GM18867 (cell line): ENCODE results near the gene FLT3LG.

Experiments used
- ATAC-seq: cut with Tn5 transposase; IDR thresholded peaks from one replicate; pipeline ENCODE4 v1.9.1; 2021; ENCODE audit warnings: mild to moderate bottlenecking, moderate library complexity; ENCODE audit not compliant: unreplicated experiment

The FLT3LG gene

DNA sequence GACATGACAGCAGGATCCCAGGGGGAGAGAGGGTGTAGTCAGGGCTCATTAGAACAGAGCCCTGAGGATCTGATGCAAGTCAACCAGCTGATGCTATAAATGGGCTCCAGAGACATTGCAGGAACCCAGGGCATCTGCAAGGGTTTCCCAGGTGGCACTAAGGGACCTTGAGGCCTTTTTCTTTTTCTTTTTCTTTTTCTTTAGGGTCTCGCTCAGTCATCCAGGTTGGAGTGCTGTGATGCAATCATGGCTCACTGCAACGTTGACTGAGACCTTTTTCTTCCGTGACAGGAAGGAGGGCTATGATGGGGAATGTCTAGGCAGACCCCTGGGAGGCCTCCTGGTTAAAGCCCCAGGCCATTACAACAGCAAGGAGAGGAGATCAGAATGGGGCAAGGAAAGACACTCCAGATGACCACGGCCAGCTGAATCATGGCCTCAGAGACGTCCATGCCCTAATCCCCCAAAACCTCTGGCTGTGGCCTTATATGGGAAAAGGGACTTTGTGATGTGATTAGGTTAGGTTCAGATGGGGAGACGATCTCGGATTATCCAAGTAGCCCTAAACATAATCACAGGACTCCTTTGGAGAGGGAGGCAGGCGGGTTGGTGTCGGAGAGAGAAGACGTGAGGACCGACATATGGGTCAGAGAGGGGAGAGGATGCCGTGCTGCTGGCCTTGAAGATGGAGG, 33.9 kb downstream of the FLT3LG start:
- ATAC-seq: no peak

DNA sequence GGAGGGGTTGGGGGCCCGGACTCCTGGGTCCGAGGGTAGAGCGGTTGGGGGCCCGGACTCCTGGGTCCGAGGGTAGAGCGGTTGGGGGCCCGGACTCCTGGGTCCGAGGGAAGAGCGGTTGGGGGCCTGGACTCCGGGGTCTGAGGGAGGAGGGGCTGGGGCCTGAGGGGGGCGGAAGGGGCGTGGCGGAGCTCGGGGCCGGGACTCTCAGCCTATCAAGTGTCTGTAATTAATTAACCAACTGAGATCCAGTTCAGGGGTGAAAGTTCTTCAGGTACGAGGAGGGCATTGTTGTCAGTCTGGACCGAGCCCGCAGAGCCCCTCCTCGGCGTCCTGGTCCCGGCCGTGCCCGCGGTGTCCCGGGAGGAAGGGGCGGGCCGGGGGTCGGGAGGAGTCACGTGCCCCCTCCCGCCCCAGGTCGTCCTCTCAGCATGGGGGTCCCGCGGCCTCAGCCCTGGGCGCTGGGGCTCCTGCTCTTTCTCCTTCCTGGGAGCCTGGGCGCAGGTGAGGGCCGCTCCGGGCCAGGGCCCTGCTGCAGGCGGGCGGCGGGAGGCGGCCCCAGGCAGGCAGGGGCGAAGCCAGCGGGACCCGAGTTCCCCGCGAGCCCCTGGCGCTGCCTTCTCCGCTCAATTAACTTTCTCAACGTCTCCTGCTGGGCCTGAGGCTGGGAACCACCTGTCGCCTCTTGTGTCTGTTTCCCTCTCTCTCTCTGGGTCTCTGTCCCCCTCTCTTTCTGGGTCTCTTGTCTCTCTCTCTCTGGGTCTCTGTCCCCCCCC, 39.1 kb downstream of the FLT3LG start:
- no peak for ATAC-seq

DNA sequence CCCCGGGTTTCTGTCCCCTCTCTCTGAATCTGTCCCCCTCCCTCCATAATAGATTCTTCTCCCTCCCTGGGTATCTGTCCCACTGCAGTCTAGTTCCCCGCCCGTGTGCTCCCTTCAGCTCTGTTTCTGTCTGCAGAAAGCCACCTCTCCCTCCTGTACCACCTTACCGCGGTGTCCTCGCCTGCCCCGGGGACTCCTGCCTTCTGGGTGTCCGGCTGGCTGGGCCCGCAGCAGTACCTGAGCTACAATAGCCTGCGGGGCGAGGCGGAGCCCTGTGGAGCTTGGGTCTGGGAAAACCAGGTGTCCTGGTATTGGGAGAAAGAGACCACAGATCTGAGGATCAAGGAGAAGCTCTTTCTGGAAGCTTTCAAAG, 39.7 kb downstream of the FLT3LG start:
- ATAC-seq: no peak

DNA sequence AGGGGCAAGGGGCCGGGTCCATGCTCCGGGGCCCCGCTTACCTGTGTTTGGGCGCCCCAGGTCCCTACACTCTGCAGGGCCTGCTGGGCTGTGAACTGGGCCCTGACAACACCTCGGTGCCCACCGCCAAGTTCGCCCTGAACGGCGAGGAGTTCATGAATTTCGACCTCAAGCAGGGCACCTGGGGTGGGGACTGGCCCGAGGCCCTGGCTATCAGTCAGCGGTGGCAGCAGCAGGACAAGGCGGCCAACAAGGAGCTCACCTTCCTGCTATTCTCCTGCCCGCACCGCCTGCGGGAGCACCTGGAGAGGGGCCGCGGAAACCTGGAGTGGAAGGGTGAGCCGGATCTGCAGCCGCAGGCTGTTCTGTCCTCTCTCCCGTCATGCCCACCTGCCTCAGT, 40.1 kb downstream of the FLT3LG start:
- ATAC-seq: no peak

DNA sequence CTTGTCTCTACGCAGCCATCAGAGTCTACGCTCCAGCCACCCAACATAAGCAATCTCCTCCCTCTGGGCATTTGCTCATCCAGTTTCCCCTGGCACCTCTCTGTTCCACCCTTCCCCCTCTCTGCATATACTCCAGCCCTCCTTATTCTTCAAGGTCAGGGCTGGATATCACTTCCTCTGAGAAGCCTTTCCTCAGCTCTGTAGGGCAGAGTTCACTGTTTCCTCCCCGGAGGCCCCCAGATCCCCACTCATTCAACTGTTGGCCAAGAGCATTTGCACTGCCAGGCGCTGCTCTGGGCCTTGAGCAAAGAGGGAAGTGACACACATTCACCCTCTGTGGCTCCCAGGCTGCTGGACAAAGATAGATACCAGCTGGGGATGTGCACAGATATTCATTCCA, 41.8 kb downstream of the FLT3LG start:
- ATAC-seq: no peak

DNA sequence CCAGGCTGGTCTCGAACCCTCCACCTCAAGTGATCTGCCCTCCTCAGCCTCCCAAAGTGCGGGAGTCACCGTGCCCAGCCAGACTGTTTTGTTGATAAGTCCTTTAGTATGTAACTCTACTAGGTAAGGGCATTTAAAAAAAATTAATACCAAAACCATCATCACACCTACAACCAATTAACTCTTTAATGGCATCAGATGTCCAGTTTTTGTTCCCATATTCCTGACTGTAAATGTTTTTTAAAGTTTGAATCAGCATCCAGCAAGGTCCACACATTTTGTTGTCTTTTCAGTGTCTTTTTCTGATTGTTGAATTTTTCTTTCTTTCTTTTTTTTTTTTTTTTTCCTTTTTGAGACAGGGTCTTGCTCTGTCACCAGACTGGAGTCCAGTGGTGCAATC, 44.0 kb downstream of the FLT3LG start:
- ATAC-seq: no peak

DNA sequence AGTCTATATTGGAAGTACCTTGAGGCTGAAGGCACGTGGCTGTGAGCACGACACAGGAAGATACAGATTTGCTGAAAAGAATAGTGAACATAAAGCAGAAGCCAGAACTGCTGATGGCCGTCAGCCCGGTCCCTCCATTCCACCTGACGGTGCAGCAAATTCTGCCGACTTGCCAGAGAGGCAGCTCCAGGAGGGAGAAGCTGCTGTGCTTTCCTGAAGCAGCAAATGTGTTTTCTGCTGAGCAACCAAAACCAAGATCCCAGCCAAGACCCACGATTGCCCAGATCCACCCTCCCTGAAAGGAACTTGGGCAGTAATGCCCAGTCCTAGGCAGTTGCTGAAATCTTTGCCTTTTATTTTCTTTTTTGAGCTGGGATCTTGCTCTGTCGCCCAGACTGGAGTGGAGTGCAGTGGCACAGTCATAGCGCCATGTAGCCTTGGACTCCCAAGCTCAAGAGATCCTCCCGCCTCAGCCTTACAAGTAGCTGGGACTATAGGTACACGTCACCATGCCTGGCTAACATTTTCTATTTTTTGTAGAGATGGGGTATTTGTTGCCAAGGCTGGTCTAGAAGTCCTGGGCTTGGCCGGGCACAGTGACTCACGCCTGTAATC, 46.8 kb downstream of the FLT3LG start:
- ATAC-seq: no peak

DNA sequence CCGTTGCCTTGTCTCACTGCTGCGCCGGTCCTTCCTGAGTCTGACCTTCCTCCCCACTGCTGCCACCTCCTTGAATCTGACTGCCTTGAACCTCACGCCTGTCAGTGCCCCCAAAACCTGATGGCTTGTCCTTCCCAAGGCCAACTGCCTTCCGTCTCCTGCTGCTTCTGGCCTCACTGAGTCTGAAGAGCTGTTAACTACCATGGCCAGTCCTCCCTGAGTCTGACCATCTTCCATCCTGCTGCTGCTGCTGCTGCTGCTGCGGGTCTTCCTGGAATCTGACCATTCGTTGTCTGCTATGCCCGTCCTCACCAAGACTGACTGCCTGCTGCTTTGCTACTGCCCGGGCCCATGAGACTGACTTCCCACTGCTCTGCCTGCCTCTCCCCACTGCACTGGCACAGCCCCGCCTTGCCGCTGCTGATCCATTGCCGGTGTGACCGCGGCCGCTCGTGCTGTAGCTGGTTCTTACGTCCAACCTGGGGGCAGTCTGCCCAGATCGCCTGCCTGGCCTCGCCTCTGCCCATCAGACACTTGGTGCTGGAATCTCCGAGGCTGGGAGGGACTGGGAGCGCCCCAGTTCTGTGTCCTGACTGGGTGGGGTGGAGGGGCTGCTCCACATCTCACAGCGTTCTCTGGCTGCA, 50.9 kb downstream of the FLT3LG start:
- no peak for ATAC-seq

DNA sequence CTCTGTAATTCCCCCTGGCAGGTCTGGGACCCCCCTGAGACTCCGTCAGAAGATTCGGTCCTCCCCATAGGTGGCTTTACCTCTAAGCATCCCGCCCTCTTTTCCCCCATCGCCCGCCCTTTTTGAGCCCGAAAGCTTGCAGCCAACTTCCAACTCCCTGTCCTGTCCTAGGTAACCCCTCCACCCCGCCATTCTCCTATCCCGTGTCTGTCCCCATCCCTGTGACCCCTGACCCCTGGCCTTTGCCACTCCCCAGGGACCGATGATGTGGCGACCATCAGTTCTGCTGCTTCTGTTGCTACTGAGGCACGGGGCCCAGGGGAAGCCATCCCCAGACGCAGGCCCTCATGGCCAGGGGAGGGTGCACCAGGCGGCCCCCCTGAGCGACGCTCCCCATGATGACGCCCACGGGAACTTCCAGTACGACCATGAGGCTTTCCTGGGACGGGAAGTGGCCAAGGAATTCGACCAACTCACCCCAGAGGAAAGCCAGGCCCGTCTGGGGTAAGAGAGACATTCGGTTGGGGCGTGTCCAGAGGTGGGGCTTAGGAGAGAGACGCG, 54.3 kb downstream of the FLT3LG start:
- no peak for ATAC-seq

DNA sequence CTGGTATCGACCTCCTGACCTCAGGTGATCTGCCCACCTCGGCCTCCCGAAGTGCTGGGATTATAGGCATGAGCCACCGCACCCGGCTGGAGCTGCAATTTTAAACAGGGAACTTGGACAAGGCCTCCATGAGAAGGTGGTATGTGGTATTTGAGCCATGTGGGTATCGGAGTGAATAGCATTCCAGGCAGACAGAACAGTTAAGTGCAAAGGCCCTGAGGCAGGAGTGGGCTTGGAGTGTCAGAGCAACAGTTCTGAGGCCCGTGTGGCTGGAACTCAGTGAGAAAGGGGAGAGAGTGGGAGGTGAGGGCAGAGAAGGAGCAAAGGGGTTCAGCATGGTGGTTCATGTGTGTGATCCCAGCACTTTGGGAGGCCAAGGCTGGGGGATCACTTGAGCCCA, 56.7 kb downstream of the FLT3LG start:
- ATAC-seq: no peak

DNA sequence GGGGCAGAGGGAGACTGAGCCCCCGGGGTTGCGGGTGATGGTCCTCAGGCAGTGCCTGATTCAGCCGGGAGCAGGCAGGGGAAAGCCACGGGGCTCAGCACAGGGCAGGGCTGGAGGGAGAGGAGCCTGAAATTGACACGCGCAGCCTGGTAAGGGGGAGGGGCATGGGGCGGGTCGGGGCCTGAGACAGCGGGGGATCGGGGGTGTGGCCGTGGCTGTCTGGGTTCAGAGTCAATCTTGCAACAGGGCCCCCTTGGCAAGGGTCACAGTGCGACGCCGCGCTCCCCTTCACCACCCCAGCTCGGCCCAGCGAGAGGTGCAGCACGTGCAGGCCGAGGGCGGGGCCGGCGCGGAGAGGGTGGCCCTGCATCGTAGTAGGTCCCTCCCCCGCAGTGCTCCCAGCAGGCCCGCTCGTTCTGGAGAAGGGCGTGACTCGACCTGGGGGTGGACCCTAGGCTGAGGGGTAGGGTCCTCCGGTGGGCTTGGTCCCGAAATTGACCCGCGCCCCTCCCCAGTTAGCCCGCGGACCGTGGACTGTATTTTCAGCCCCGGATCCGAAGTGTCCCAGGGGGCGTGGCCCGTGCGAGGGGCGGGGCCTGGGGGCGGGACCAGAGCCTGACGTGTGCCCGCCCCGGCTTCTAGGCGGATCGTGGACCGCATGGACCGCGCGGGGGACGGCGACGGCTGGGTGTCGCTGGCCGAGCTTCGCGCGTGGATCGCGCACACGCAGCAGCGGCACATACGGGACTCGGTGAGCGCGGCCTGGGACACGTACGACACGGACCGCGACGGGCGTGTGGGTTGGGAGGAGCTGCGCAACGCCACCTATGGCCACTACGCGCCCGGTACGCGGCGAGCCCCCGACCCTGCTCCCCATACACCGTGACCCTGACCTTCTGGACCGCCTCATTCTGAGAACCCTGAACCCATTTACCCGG, 59.8 kb downstream of the FLT3LG start:
- ATAC-seq: peak; percentile 73

DNA sequence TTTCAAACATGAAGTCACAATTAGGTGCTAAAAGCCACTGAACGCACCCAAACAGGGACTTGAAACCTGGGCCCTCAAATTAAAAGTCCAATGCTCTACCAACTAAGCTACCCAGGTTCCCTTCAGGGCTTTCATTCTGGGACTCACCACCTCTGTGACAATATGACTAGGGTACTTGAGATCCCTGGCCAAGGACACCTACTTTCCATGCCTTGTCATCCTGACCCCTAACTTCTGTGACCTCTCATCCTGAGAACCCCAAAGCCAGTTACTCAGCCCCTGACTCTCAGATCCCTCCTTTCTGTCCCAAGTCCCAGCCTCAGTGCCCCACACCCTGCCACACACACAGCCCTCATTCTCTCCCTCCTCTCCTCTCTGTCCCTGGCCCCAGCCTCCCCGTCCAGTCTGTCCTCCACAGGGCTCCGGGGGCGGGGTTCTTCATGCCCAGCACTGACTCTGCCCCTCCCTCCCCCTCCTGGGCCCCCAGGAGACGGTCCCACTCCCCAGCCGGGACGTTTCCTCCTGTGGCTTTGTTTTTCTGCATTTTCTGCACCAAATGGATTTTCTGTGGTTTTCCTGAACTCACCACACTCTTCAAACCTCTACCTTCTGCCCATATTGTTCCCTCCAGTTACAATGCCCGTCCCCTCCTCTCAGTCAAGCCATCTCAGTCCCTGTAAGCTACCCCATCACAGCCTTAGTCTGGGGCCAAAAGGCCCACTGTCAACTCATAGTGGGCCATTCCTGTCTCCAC, 60.8 kb downstream of the FLT3LG start:
- no peak for ATAC-seq
